GM12892 (cell line): ENCODE results near the gene MEGF11.

Experiments
- DNase-seq: peaks from one replicate; pipeline ENCODE4 v3.0.0; 2011; ENCODE audit not compliant: insufficient read length
- FAIRE-seq: peaks from 2 replicates; lab custom pipeline; 2011; peaks lifted over from hg19 to GRCh38; lab: Jason Lieb, UNC
- POLR2A ChIP-seq: IDR thresholded peaks from 2 replicates; pipeline ENCODE4 v1.6.1; 2011; ENCODE audit warnings: low read depth, low read length, control low read depth
- POLR2AphosphoS5 ChIP-seq: IDR thresholded peaks from 2 replicates; pipeline ENCODE4 v1.6.1; 2011; ENCODE audit warnings: low read depth, low read length, control low read depth
- TAF1 ChIP-seq: IDR thresholded peaks from 2 replicates; pipeline ENCODE4 v1.6.1; 2011; ENCODE audit warnings: low read depth, mild to moderate bottlenecking, control low read depth, low read length, borderline replicate concordance

The MEGF11 gene

DNA sequence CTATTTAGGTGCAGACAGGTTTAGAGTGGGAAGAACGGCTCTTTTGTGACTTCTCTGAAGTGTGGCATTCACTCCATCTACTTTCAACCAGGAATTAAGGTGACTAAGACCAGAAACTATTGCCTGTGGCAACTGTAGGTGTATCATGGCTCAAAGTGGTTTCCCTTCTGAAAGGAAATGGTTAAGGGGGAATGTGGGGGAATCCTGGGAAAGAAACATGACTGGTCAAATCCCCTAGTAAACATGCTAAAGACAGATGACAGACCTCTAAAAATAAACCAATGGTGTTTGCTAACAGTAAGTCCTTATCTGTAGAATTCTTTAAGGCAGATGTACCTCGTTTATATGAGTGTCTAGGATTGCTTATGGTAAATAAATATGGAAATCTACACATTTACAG is 56.9 kb downstream of the MEGF11 start:
- no peak for TF ChIP-seq POLR2A
- no peak for DNase-seq
- no peak for FAIRE-seq

DNA sequence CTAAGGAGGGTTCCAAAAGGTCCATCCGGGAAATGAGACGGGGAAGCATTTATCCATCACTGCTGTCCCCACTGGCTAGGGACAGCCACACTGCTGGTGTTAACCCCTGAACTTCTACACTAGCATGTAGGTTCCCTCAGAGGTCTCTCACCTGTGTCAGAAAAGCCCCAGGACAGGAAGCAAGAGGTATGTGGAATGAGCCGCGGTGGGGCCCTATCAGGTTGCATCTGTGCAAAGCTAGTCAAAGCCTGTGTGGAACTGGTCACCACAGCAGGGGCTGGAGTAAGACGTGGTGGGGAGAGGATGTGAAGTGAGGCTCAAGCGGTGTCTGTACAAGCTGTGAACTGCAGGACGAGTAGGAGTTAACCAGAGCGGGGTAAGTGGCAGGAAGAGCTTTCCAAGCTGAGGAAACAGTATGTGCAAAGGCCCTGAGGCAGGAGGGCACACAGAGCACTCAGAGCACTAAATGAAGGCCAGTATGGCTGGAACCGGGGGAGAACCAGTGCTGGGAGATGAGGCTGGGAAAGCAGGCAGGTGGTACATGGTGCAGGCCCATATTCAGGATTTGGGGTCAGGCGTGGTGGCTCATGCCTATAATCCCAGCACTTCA is 57.8 kb downstream of the MEGF11 start:
- no peak for FAIRE-seq
- TF ChIP-seq TAF1: no peak
- TF ChIP-seq POLR2A: no peak
- no peak for TF ChIP-seq POLR2AphosphoS5
- no peak for DNase-seq

- no peak for DNase-seq
- FAIRE-seq: no peak
- no peak for TF ChIP-seq POLR2A
- TF ChIP-seq TAF1: no peak
- TF ChIP-seq POLR2AphosphoS5: no peak
These were observed 60.5 kb downstream of the MEGF11 start for GRCh38 chr15:66193066-66193465.

GRCh38 chr15:66190746-66191145 is 62.8 kb downstream of the MEGF11 start:
- TF ChIP-seq TAF1: no peak
- DNase-seq (no peak), FAIRE-seq (no peak)

GRCh38 chr15:66189291-66189690 is 64.3 kb downstream of the MEGF11 start:
- DNase-seq (no peak), FAIRE-seq (no peak)
- TF ChIP-seq POLR2AphosphoS5 (no peak), TAF1 (no peak)

GRCh38 chr15:66188464-66188863 is 65.1 kb downstream of the MEGF11 start:
- no peak for FAIRE-seq
- DNase-seq: no peak
- TF ChIP-seq POLR2AphosphoS5 (no peak), TAF1 (no peak), POLR2A (no peak)

DNA sequence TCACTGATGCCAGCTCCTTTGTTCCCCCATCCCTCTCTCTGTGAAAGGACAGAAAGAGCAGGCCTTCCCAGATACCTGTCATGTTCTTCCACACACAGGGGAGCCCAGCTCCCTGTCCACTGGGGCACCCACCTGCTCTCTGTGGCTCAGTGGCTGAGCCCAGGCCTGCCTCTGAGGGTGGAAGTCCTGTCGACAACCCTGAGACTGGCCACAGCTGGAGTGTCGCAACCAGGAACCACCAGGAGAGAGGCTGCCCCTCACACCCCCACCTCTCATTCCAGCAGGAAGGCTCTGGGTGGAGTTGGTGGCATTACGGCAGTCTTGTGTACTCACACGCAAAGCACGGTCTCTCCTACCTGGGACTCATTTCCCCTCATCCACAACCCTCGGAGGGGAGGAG is 66.3 kb downstream of the MEGF11 start:
- FAIRE-seq (no peak), DNase-seq (no peak)
- TF ChIP-seq TAF1: no peak
- no peak for TF ChIP-seq POLR2A
- TF ChIP-seq POLR2AphosphoS5: no peak

DNA sequence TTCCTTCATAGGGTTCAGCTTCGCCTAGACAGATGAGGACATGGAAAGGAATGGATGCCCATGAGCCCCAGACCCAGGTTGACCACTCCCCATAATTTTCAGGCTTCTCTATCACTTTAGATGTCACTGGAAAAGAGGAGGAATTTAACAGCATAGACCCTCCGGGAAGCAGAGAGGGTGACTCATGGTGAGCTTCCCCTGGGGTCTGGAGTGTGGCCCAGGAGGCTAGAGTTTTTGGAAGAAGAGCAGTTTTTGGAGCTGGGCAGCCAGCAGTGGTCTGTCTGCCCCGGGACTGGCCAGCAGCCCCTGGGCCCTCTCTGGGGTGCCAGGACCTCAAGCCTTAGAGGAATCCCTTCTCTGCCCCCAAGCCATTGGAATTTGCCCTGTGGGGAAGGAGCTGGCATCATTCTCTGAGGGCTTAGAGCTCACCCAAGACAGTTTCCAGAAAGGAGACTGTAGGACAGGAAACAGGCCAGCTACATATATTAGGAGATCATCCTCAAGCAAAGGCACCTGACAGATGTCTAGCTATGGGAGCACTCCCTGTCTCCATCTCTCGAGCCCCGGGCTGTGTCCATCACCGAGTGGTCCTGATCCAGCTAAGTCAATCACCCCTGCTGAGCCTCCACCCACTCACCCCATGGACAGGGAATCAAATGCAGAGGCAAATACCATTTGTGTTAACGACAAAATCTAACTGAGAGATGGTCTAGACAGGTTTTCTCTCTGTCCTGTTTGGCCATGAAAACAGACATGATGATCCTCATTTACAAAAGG is 67.3 kb downstream of the MEGF11 start:
- DNase-seq (no peak), FAIRE-seq (no peak)
- TF ChIP-seq POLR2AphosphoS5 (no peak), POLR2A (no peak), TAF1 (no peak)

- DNase-seq (no peak), FAIRE-seq (no peak)
- TF ChIP-seq POLR2A (no peak), TAF1 (no peak), POLR2AphosphoS5 (no peak)
These were observed 68.4 kb downstream of the MEGF11 start for GRCh38 chr15:66184936-66185790.

DNA sequence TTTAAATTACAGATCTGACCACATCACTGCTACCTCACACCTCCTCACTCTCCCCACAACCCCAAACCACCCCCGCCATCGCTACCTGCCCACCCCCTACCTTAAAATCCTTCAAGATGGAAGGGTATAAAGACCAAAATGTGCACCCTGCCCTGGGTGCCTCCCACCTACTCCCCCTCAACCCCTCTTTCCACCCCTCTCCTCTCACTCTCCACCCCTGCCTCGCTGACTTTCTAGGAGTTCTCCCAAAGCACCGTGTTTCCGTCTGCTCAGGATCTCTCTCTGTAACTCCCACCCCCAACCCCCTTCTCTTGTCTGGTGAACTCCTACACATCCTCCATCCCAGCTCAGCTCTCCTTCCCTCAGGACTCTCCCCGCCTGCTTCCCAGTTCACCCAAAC is 69.1 kb downstream of the MEGF11 start:
- DNase-seq (no peak), FAIRE-seq (no peak)
- TF ChIP-seq TAF1: no peak
- no peak for TF ChIP-seq POLR2AphosphoS5
- TF ChIP-seq POLR2A: no peak

- FAIRE-seq (no peak), DNase-seq (no peak)
- no peak for TF ChIP-seq POLR2A
These were observed 72.9 kb downstream of the MEGF11 start for GRCh38 chr15:66180531-66181097.

GRCh38 chr15:66178531-66178910 is 75.0 kb downstream of the MEGF11 start:
- FAIRE-seq (no peak), DNase-seq (no peak)
- TF ChIP-seq TAF1: no peak
- TF ChIP-seq POLR2AphosphoS5: no peak
- TF ChIP-seq POLR2A: no peak
